HG03095 (cell line): ENCODE measurements around the gene MARCHF2.
A peak's percentile ranks its signal among the peaks of the same experiment; 100 is the strongest.
"Not testable (repeated sequence)": the region's sequence is repeated elsewhere in the genome, so short reads cannot be mapped to it uniquely, and the experiment has no call there.

Experiments
- ATAC-seq: cut with Tn5 transposase; IDR thresholded peaks from one replicate; pipeline ENCODE4 v1.9.1; 2021; ENCODE audit warnings: moderate library complexity; ENCODE audit not compliant: unreplicated experiment

MARCHF2 gene

GRCh38 chr19:8404391-8405151, 8.5 kb upstream of the MARCHF2 start:
- ATAC-seq: no peak

- ATAC-seq: not testable (repeated sequence)
Measured at GRCh38 chr19:8410718-8411117, 2.4 kb upstream of the MARCHF2 start.

- no peak for ATAC-seq
Measured at GRCh38 chr19:8413629-8413995, 507 bp downstream of the MARCHF2 start.

- no peak for ATAC-seq
Measured at GRCh38 chr19:8416796-8417195, 3.7 kb downstream of the MARCHF2 start.

GRCh38 chr19:8421484-8422461, 8.7 kb downstream of the MARCHF2 start:
- no peak for ATAC-seq

- ATAC-seq: no peak
Measured at GRCh38 chr19:8423817-8424223, 10.7 kb downstream of the MARCHF2 start.

GRCh38 chr19:8425331-8425730, 12.2 kb downstream of the MARCHF2 start:
- ATAC-seq: not testable (repeated sequence)

GRCh38 chr19:8426283-8426682, 13.2 kb downstream of the MARCHF2 start:
- ATAC-seq: no peak

- ATAC-seq: no peak
Measured at GRCh38 chr19:8429044-8429443, 15.9 kb downstream of the MARCHF2 start.

GRCh38 chr19:8429826-8430225, 16.7 kb downstream of the MARCHF2 start:
- ATAC-seq: no peak

- no peak for ATAC-seq
Measured at GRCh38 chr19:8430650-8431049, 17.5 kb downstream of the MARCHF2 start.

GRCh38 chr19:8438236-8438635, 25.1 kb downstream of the MARCHF2 start:
- no peak for ATAC-seq

GRCh38 chr19:8441725-8442544, 28.8 kb downstream of the MARCHF2 start:
- no peak for ATAC-seq

- not testable (repeated sequence) for ATAC-seq
Measured at GRCh38 chr19:8444140-8444676, 31.1 kb downstream of the MARCHF2 start.

- peak; percentile 64 for ATAC-seq
Measured at GRCh38 chr19:8444677-8445487, 31.8 kb downstream of the MARCHF2 start, which contains the start of gene HNRNPM. HNRNPM (plus strand) TSS chr19:8444975; CDS start chr19:8444999, 24 bp downstream.

GRCh38 chr19:8445488-8446001, 32.4 kb downstream of the MARCHF2 start:
- no peak for ATAC-seq

GRCh38 chr19:8446061-8446709, 33.1 kb downstream of the MARCHF2 start:
- ATAC-seq: no peak

GRCh38 chr19:8449830-8450229, 36.7 kb downstream of the MARCHF2 start:
- no peak for ATAC-seq

- no peak for ATAC-seq
Measured at GRCh38 chr19:8451377-8451776, 38.3 kb downstream of the MARCHF2 start.
